GM23338 (cell line): ENCODE results near the gene GUCY1A1. TPM values are rescaled to one million over a fixed set of nuclear protein-coding genes. Genes with fewer than 3 reads are reported as not detected.

Source experiments
- ATAC-seq: fragments of 200-7000 bp; cut with Tn5 transposase; 3 replicates; pipeline ENCODE4 v1.9.1; 2020
- DNase-seq: peaks from one replicate; pipeline ENCODE4 v3.0.0-alpha.2; 2015; ENCODE audit warnings: low spot score
- H2AFZ ChIP-seq: fragments of 200-600 bp; sonication (generic); 2 replicates; pipeline ENCODE4 v1.8.0; 2016; ENCODE audit warnings: antibody characterized with exemption, mild to moderate bottlenecking, moderate library complexity
- H3F3A ChIP-seq: fragments of 200-600 bp; sonication (generic); replicated peaks from 2 replicates; pipeline ENCODE4 v1.8.0; 2017; ENCODE audit warnings: antibody characterized with exemption, mixed run types, low read depth
- H3K27ac ChIP-seq: fragments of 200-600 bp; sonication (generic); 2 replicates; pipeline ENCODE4 v1.6.1; 2016; ENCODE audit warnings: low read depth
- H3K27me3 ChIP-seq: fragments of 200-600 bp; sonication (generic); 2 replicates; pipeline ENCODE4 v1.8.0; 2016; ENCODE audit warnings: mild to moderate bottlenecking, mixed run types, moderate library complexity; ENCODE audit not compliant: insufficient read depth
- H3K36me3 ChIP-seq: fragments of 200-600 bp; sonication (generic); 2 replicates; pipeline ENCODE4 v1.8.0; 2016; ENCODE audit warnings: mild to moderate bottlenecking; ENCODE audit not compliant: insufficient read depth
- H3K4me1 ChIP-seq: fragments of 200-600 bp; sonication (generic); 2 replicates; pipeline ENCODE4 v1.8.0; 2016; ENCODE audit warnings: mild to moderate bottlenecking, moderate library complexity; ENCODE audit not compliant: insufficient read depth
- H3K4me2 ChIP-seq: fragments of 200-600 bp; sonication (generic); 2 replicates; pipeline ENCODE4 v1.7.1; 2017; ENCODE audit warnings: mixed run types
- H3K4me3 ChIP-seq: fragments of 200-600 bp; sonication (generic); 2 replicates; pipeline ENCODE4 v1.6.1; 2016; ENCODE audit warnings: mixed run types
- H3K79me2 ChIP-seq: fragments of 200-600 bp; sonication (generic); replicated peaks from 2 replicates; pipeline ENCODE4 v1.8.0; 2017; ENCODE audit warnings: mild to moderate bottlenecking; ENCODE audit not compliant: insufficient read depth
- H3K9me2 ChIP-seq: fragments of 200-600 bp; sonication (generic); 2 replicates; pipeline ENCODE4 v1.8.0; 2017; ENCODE audit not compliant: insufficient read depth
- H4K20me1 ChIP-seq: fragments of 200-600 bp; sonication (generic); replicated peaks from 2 replicates; pipeline ENCODE4 v1.8.0; 2017; ENCODE audit warnings: mild to moderate bottlenecking; ENCODE audit not compliant: insufficient read depth
- H3K27ac Mint-ChIP-seq: 2 replicates; pipeline ENCODE4 v1.8.0; 2020; ENCODE audit warnings: inconsistent platforms, mild to moderate bottlenecking, moderate library complexity, mixed read lengths
- H3K27me3 Mint-ChIP-seq: 3 replicates; pipeline ENCODE4 v1.8.0; 2022; ENCODE audit warnings: low read depth, mild to moderate bottlenecking, moderate library complexity, mixed read lengths, inconsistent platforms; ENCODE audit not compliant: insufficient read depth, poor library complexity
- H3K36me3 Mint-ChIP-seq: 3 replicates; pipeline ENCODE4 v1.8.0; 2021; ENCODE audit warnings: low read depth, mild to moderate bottlenecking, inconsistent platforms, moderate library complexity, mixed read lengths
- H3K4me1 Mint-ChIP-seq: 3 replicates; pipeline ENCODE4 v1.8.0; 2020; ENCODE audit warnings: mild to moderate bottlenecking, inconsistent platforms, mixed read lengths
- H3K4me3 Mint-ChIP-seq: 3 replicates; pipeline ENCODE4 v1.8.0; 2021; ENCODE audit warnings: moderate library complexity, mild to moderate bottlenecking, inconsistent platforms, mixed read lengths
- H3K9me3 Mint-ChIP-seq: 3 replicates; pipeline ENCODE4 v1.8.0; 2020; ENCODE audit warnings: moderate library complexity, mild to moderate bottlenecking, inconsistent platforms, mixed read lengths
- CREB1 ChIP-seq: fragments of 250-450 bp; sonication (Bioruptor Pico); IDR thresholded peaks from 2 replicates; pipeline ENCODE4 v1.5.0; 2020; ENCODE audit warnings: low read depth, mild to moderate bottlenecking, moderate library complexity
- EZH2 ChIP-seq: fragments of 200-600 bp; sonication (generic); IDR thresholded peaks from one replicate; pipeline ENCODE4 v1.8.0; 2017; ENCODE audit warnings: antibody characterized with exemption, mild to moderate bottlenecking, low read depth; ENCODE audit not compliant: unreplicated experiment
- EZH2phosphoT487 ChIP-seq: fragments of 200-600 bp; sonication (generic); IDR thresholded peaks from one replicate; pipeline ENCODE4 v1.8.1; 2018; ENCODE audit warnings: antibody characterized with exemption; ENCODE audit not compliant: unreplicated experiment
- JUNB ChIP-seq: IDR thresholded peaks from one replicate; pipeline ENCODE4 v1.6.1; 2016; ENCODE audit warnings: antibody characterized with exemption; ENCODE audit not compliant: unreplicated experiment
- NANOG ChIP-seq: IDR thresholded peaks from 2 replicates; pipeline ENCODE4 v1.6.1; 2016; ENCODE audit warnings: antibody characterized with exemption, borderline replicate concordance
- POLR2AphosphoS5 ChIP-seq: IDR thresholded peaks from 2 replicates; pipeline ENCODE4 v1.6.1; 2016; ENCODE audit warnings: antibody characterized with exemption, low read depth
- STAT1 ChIP-seq: IDR thresholded peaks from one replicate; pipeline ENCODE4 v1.6.1; 2016; ENCODE audit warnings: antibody characterized with exemption; ENCODE audit not compliant: unreplicated experiment
- ZNF114 ChIP-seq: fragments of 250-450 bp; sonication (Bioruptor Pico); IDR thresholded peaks from 2 replicates; pipeline ENCODE4 v1.5.0; 2020; ENCODE audit warnings: mild to moderate bottlenecking, moderate library complexity
- ZNF331 ChIP-seq: fragments of 250-450 bp; sonication (Bioruptor Pico); IDR thresholded peaks from 2 replicates; pipeline ENCODE4 v1.5.0; 2020; ENCODE audit warnings: low read depth, mild to moderate bottlenecking, moderate library complexity
- polyA plus RNA-seq: library from polyadenylated mRNA; unstranded; fragments of >200 nt; fragmentation: Nextera tagmentation; extraction: Ambion mirVana; gene quantifications from 2 replicates; pipeline ENCODE4 v1.2.1, GENCODE V29; 2016
- total RNA-seq: library from RNA; depleted of rRNA; stranded (reverse); fragments of >200 nt; shearing (Covaris generic); gene quantifications from 2 replicates; pipeline ENCODE4 v1.2.3, GENCODE V29; 2014
- TF ChIP-seq, protein P1 (sequence below), 2 experiments: fragments of 200-600 bp in 1 of 2; sonication (generic) in 1 of 2; conservative IDR thresholded peaks; 2 replicates each; pipeline versions ENCODE4 v1.5.1 to v1.6.1; 2016 to 2017; ENCODE audit warnings: antibody characterized with exemption in 2 of 2, low read depth in 2 of 2, mild to moderate bottlenecking in 2 of 2, moderate library complexity in 1 of 2
- TF ChIP-seq, protein P2 (sequence below): fragments of 250-450 bp; sonication (Bioruptor Pico); IDR thresholded peaks from 2 replicates; pipeline ENCODE4 v1.5.0; 2020; ENCODE audit warnings: mild to moderate bottlenecking, moderate library complexity
- TF ChIP-seq, protein P3 (sequence below): IDR thresholded peaks from one replicate; pipeline ENCODE4 v1.6.1; 2018; ENCODE audit warnings: antibody characterized with exemption; ENCODE audit not compliant: unreplicated experiment
- TF ChIP-seq, protein P4 (sequence below): IDR thresholded peaks from 2 replicates; pipeline ENCODE4 v1.6.1; 2016; ENCODE audit warnings: antibody characterized with exemption

Gene GUCY1A1
- total and polyA plus RNA-seq, 2 experiments from 2014 or later, result not detected

DNA sequence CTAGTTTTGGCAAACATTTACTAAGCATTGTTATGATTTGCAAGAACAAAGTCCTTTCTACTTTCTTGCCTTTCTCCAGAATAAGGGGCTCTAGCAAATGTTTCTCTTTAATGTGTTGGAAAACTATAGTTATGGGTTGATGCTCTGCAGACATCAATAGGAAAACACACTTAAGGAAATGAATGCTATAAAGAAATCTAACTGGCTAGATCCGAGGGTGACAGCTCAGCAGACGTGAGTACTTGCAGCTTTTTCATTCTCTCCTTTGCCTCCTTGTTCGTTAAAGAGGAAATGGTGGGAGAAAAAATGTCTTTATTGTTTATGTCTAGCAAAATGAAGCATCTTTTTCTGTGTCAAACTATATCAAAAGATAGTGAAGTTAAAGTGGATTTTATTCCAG lies 98.5 kb downstream of the GUCY1A1 start:
- Histone ChIP-seq H3K36me3 (no peaks in the 10 kb centered on the region), H3K4me1 (peaks cover 16% of the 10 kb centered on the region), H3K9me2 (no peaks in the 10 kb centered on the region), H2AFZ (no peak overlapping the region), H3K4me2 (no peak overlapping the region), H4K20me1 (no peaks in the 10 kb centered on the region), H3F3A (no peaks in the 10 kb centered on the region), H3K79me2 (no peaks in the 10 kb centered on the region), H3K27me3 (peaks cover 13% of the 10 kb centered on the region), H3K4me3 (no peak overlapping the region), H3K27ac (no peak overlapping the region)
- Mint-ChIP-seq H3K4me3 (no peak overlapping the region), H3K4me1 (peaks cover 17% of the 10 kb centered on the region; the same call in 2 of the 3 replicates), H3K36me3 (no peaks in the 10 kb centered on the region), H3K27ac (no peak overlapping the region), H3K9me3 (no peaks in the 10 kb centered on the region), H3K27me3 (no peaks in the 10 kb centered on the region)
- ATAC-seq (no peak), DNase-seq (no peak)
- TF ChIP-seq EZH2phosphoT487 (no peak), JUNB (no peak), POLR2AphosphoS5 (no peak), ZNF114 (CRISPR knock-in tag) (no peak), EZH2 (no peak), CREB1 (CRISPR knock-in tag) (no peak), ZNF331 (CRISPR knock-in tag) (no peak), NANOG (no peak), STAT1 (no peak)
- TF ChIP-seq, protein P1, sequence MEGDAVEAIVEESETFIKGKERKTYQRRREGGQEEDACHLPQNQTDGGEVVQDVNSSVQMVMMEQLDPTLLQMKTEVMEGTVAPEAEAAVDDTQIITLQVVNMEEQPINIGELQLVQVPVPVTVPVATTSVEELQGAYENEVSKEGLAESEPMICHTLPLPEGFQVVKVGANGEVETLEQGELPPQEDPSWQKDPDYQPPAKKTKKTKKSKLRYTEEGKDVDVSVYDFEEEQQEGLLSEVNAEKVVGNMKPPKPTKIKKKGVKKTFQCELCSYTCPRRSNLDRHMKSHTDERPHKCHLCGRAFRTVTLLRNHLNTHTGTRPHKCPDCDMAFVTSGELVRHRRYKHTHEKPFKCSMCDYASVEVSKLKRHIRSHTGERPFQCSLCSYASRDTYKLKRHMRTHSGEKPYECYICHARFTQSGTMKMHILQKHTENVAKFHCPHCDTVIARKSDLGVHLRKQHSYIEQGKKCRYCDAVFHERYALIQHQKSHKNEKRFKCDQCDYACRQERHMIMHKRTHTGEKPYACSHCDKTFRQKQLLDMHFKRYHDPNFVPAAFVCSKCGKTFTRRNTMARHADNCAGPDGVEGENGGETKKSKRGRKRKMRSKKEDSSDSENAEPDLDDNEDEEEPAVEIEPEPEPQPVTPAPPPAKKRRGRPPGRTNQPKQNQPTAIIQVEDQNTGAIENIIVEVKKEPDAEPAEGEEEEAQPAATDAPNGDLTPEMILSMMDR (conservative IDR thresholded peaks at IDR 0.05; ENCODE audit: low read depth in 2 of 2), result no peak
- TF ChIP-seq, protein P2, sequence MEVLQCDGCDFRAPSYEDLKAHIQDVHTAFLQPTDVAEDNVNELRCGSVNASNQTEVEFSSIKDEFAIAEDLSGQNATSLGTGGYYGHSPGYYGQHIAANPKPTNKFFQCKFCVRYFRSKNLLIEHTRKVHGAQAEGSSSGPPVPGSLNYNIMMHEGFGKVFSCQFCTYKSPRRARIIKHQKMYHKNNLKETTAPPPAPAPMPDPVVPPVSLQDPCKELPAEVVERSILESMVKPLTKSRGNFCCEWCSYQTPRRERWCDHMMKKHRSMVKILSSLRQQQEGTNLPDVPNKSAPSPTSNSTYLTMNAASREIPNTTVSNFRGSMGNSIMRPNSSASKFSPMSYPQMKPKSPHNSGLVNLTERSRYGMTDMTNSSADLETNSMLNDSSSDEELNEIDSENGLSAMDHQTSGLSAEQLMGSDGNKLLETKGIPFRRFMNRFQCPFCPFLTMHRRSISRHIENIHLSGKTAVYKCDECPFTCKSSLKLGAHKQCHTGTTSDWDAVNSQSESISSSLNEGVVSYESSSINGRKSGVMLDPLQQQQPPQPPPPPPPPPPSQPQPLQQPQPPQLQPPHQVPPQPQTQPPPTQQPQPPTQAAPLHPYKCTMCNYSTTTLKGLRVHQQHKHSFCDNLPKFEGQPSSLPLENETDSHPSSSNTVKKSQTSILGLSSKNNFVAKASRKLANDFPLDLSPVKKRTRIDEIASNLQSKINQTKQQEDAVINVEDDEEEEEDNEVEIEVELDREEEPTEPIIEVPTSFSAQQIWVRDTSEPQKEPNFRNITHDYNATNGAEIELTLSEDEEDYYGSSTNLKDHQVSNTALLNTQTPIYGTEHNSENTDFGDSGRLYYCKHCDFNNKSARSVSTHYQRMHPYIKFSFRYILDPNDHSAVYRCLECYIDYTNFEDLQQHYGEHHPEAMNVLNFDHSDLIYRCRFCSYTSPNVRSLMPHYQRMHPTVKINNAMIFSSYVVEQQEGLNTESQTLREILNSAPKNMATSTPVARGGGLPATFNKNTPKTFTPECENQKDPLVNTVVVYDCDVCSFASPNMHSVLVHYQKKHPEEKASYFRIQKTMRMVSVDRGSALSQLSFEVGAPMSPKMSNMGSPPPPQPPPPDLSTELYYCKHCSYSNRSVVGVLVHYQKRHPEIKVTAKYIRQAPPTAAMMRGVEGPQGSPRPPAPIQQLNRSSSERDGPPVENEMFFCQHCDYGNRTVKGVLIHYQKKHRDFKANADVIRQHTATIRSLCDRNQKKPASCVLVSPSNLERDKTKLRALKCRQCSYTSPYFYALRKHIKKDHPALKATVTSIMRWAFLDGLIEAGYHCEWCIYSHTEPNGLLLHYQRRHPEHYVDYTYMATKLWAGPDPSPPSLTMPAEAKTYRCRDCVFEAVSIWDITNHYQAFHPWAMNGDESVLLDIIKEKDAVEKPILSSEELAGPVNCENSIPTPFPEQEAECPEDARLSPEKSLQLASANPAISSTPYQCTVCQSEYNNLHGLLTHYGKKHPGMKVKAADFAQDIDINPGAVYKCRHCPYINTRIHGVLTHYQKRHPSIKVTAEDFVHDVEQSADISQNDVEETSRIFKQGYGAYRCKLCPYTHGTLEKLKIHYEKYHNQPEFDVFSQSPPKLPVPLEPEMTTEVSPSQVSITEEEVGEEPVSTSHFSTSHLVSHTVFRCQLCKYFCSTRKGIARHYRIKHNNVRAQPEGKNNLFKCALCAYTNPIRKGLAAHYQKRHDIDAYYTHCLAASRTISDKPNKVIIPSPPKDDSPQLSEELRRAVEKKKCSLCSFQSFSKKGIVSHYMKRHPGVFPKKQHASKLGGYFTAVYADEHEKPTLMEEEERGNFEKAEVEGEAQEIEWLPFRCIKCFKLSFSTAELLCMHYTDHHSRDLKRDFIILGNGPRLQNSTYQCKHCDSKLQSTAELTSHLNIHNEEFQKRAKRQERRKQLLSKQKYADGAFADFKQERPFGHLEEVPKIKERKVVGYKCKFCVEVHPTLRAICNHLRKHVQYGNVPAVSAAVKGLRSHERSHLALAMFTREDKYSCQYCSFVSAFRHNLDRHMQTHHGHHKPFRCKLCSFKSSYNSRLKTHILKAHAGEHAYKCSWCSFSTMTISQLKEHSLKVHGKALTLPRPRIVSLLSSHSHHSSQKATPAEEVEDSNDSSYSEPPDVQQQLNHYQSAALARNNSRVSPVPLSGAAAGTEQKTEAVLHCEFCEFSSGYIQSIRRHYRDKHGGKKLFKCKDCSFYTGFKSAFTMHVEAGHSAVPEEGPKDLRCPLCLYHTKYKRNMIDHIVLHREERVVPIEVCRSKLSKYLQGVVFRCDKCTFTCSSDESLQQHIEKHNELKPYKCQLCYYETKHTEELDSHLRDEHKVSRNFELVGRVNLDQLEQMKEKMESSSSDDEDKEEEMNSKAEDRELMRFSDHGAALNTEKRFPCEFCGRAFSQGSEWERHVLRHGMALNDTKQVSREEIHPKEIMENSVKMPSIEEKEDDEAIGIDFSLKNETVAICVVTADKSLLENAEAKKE, result no peak
- TF ChIP-seq, protein P3, sequence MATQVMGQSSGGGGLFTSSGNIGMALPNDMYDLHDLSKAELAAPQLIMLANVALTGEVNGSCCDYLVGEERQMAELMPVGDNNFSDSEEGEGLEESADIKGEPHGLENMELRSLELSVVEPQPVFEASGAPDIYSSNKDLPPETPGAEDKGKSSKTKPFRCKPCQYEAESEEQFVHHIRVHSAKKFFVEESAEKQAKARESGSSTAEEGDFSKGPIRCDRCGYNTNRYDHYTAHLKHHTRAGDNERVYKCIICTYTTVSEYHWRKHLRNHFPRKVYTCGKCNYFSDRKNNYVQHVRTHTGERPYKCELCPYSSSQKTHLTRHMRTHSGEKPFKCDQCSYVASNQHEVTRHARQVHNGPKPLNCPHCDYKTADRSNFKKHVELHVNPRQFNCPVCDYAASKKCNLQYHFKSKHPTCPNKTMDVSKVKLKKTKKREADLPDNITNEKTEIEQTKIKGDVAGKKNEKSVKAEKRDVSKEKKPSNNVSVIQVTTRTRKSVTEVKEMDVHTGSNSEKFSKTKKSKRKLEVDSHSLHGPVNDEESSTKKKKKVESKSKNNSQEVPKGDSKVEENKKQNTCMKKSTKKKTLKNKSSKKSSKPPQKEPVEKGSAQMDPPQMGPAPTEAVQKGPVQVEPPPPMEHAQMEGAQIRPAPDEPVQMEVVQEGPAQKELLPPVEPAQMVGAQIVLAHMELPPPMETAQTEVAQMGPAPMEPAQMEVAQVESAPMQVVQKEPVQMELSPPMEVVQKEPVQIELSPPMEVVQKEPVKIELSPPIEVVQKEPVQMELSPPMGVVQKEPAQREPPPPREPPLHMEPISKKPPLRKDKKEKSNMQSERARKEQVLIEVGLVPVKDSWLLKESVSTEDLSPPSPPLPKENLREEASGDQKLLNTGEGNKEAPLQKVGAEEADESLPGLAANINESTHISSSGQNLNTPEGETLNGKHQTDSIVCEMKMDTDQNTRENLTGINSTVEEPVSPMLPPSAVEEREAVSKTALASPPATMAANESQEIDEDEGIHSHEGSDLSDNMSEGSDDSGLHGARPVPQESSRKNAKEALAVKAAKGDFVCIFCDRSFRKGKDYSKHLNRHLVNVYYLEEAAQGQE, result no peak
- TF ChIP-seq, protein P4, sequence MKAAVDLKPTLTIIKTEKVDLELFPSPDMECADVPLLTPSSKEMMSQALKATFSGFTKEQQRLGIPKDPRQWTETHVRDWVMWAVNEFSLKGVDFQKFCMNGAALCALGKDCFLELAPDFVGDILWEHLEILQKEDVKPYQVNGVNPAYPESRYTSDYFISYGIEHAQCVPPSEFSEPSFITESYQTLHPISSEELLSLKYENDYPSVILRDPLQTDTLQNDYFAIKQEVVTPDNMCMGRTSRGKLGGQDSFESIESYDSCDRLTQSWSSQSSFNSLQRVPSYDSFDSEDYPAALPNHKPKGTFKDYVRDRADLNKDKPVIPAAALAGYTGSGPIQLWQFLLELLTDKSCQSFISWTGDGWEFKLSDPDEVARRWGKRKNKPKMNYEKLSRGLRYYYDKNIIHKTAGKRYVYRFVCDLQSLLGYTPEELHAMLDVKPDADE, result no peak
